Measurements from ENCODE around the gene MGMT. TPM values are rescaled to one million over a fixed set of nuclear protein-coding genes. Genes with fewer than 3 reads are reported as not detected.

The MGMT gene
- polyA plus RNA-seq, 1 donor from 2014 or later: 0.94 TPM

DNA sequence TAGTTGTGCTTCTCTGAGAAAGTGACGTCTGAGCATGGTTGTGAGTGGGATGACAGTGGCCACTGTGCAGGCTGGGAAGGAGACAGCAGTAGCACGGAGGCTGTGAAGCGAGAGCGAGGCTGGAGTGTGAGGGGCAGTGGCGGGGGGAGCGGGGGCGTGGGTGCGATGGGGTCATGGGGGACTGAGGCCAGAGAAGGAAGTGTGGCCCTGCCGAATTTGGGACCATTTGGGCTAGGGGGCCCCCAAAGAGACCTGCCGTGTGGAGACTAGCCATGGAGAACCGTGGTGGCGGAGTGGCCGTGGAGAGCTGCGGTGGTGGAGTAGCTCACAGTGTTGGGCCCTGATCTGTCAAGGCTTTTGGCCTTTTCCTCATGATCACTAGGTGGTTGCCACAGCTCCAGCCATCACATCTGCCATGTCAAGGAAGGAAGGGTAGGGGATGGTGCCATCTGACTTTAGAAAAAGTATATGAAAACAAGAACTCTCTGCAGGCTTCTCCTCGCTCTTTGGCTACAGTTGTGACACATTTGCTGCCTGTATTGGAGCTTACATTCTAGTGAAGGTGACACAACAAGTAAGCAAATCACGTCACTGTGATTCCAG is 61.4 kb downstream of the MGMT start:
- no peaks in the 10 kb centered on the region for H3K9me2 ChIP-seq (ENCODE audit: insufficient read depth, low read length)
- no peaks in the 10 kb centered on the region for H3K36me3 ChIP-seq (ENCODE audit: insufficient read depth, low read length)
- no peaks in the 10 kb centered on the region for H4K20me1 ChIP-seq (ENCODE audit: insufficient read depth)
- H3K4me2 ChIP-seq (ENCODE audit: low read length): no peak overlapping the region
- H3K27ac ChIP-seq (ENCODE audit: low read length): no peak overlapping the region
- TF ChIP-seq, protein P1, sequence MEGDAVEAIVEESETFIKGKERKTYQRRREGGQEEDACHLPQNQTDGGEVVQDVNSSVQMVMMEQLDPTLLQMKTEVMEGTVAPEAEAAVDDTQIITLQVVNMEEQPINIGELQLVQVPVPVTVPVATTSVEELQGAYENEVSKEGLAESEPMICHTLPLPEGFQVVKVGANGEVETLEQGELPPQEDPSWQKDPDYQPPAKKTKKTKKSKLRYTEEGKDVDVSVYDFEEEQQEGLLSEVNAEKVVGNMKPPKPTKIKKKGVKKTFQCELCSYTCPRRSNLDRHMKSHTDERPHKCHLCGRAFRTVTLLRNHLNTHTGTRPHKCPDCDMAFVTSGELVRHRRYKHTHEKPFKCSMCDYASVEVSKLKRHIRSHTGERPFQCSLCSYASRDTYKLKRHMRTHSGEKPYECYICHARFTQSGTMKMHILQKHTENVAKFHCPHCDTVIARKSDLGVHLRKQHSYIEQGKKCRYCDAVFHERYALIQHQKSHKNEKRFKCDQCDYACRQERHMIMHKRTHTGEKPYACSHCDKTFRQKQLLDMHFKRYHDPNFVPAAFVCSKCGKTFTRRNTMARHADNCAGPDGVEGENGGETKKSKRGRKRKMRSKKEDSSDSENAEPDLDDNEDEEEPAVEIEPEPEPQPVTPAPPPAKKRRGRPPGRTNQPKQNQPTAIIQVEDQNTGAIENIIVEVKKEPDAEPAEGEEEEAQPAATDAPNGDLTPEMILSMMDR (IDR thresholded peaks at IDR 0.05; ENCODE audit: poor library complexity, severe bottlenecking): no peak
- TF ChIP-seq SMC3 (conservative IDR thresholded peaks at IDR 0.05; ENCODE audit: poor library complexity) (no peak), TAF1 (IDR thresholded peaks at IDR 0.05; ENCODE audit: low read depth) (no peak), EZH2 (IDR thresholded peaks at IDR 0.05; ENCODE audit: borderline replicate concordance, insufficient read depth, low read length, poor library complexity, severe bottlenecking) (no peak), MXI1 (conservative IDR thresholded peaks at IDR 0.05; ENCODE audit: poor library complexity, severe bottlenecking) (no peak), EP300 (conservative IDR thresholded peaks at IDR 0.05; ENCODE audit: poor library complexity, severe bottlenecking) (no peak), POLR2AphosphoS5 (IDR thresholded peaks at IDR 0.05) (no peak), RAD21 (conservative IDR thresholded peaks at IDR 0.05) (no peak)
- TF ChIP-seq, protein P2, sequence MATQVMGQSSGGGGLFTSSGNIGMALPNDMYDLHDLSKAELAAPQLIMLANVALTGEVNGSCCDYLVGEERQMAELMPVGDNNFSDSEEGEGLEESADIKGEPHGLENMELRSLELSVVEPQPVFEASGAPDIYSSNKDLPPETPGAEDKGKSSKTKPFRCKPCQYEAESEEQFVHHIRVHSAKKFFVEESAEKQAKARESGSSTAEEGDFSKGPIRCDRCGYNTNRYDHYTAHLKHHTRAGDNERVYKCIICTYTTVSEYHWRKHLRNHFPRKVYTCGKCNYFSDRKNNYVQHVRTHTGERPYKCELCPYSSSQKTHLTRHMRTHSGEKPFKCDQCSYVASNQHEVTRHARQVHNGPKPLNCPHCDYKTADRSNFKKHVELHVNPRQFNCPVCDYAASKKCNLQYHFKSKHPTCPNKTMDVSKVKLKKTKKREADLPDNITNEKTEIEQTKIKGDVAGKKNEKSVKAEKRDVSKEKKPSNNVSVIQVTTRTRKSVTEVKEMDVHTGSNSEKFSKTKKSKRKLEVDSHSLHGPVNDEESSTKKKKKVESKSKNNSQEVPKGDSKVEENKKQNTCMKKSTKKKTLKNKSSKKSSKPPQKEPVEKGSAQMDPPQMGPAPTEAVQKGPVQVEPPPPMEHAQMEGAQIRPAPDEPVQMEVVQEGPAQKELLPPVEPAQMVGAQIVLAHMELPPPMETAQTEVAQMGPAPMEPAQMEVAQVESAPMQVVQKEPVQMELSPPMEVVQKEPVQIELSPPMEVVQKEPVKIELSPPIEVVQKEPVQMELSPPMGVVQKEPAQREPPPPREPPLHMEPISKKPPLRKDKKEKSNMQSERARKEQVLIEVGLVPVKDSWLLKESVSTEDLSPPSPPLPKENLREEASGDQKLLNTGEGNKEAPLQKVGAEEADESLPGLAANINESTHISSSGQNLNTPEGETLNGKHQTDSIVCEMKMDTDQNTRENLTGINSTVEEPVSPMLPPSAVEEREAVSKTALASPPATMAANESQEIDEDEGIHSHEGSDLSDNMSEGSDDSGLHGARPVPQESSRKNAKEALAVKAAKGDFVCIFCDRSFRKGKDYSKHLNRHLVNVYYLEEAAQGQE (IDR thresholded peaks at IDR 0.05; ENCODE audit: borderline replicate concordance): no peak
- no peaks in the 10 kb centered on the region for H3K27me3 ChIP-seq (ENCODE audit: insufficient read depth, low read depth, low read length)
- no peaks in the 10 kb centered on the region for H3F3A ChIP-seq (ENCODE audit: insufficient read depth, low read length, poor library complexity, severe bottlenecking)
- H2AFZ ChIP-seq (ENCODE audit: low read depth, low read length): no peak overlapping the region
- no peaks in the 10 kb centered on the region for H3K9me3 ChIP-seq (ENCODE audit: low read length)
- no peak overlapping the region for H3K4me3 ChIP-seq (ENCODE audit: low read length)
- H3K9ac ChIP-seq (ENCODE audit: low read length): no peak overlapping the region
- no peaks in the 10 kb centered on the region for H3K79me2 ChIP-seq (replicated peaks; ENCODE audit: insufficient read depth, low read length)

DNA sequence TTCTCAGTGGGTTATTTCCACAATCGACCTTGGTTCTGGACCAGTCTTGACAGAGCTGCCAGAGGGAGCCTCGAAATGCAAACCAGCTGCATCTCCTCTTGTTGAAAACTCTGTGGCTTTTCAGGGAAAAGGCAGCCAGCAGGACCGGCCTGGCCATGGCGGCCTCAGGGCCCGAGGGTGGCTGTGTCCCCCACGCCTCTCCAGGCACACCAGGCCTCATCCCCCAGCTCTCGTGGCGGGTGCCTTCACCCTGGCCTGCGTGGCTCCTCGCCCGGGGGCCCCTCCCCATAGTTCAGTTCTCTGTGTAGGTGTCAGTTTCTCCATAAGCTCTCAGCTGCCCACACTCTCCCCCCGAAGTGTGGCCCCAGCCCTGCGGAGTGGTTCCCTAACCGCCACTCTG is 63.5 kb downstream of the MGMT start:
- Histone ChIP-seq H2AFZ (ENCODE audit: low read depth, low read length) (no peak overlapping the region), H3K79me2 (replicated peaks; ENCODE audit: insufficient read depth, low read length) (no peaks in the 10 kb centered on the region), H4K20me1 (ENCODE audit: insufficient read depth) (no peaks in the 10 kb centered on the region), H3K27ac (ENCODE audit: low read length) (no peak overlapping the region), H3K4me2 (ENCODE audit: low read length) (no peak overlapping the region), H3K9me2 (ENCODE audit: insufficient read depth, low read length) (no peaks in the 10 kb centered on the region), H3K9me3 (ENCODE audit: low read length) (no peaks in the 10 kb centered on the region), H3K36me3 (ENCODE audit: insufficient read depth, low read length) (no peaks in the 10 kb centered on the region), H3K27me3 (ENCODE audit: insufficient read depth, low read depth, low read length) (no peaks in the 10 kb centered on the region), H3F3A (ENCODE audit: insufficient read depth, low read length, poor library complexity, severe bottlenecking) (no peaks in the 10 kb centered on the region), H3K9ac (ENCODE audit: low read length) (no peak overlapping the region), H3K4me3 (ENCODE audit: low read length) (no peak overlapping the region)
- no peak for TF ChIP-seq EP300 (conservative IDR thresholded peaks at IDR 0.05; ENCODE audit: poor library complexity, severe bottlenecking)
- TF ChIP-seq, protein P2 (IDR thresholded peaks at IDR 0.05; ENCODE audit: borderline replicate concordance): no peak
- TF ChIP-seq RAD21 (conservative IDR thresholded peaks at IDR 0.05): no peak
- TF ChIP-seq EZH2 (IDR thresholded peaks at IDR 0.05; ENCODE audit: borderline replicate concordance, insufficient read depth, low read length, poor library complexity, severe bottlenecking): no peak
- TF ChIP-seq POLR2AphosphoS5 (IDR thresholded peaks at IDR 0.05): no peak
- TF ChIP-seq, protein P1 (IDR thresholded peaks at IDR 0.05; ENCODE audit: poor library complexity, severe bottlenecking): no peak
- no peak for TF ChIP-seq TAF1 (IDR thresholded peaks at IDR 0.05; ENCODE audit: low read depth)
- TF ChIP-seq SMC3 (conservative IDR thresholded peaks at IDR 0.05; ENCODE audit: poor library complexity): no peak
- TF ChIP-seq MXI1 (conservative IDR thresholded peaks at IDR 0.05; ENCODE audit: poor library complexity, severe bottlenecking): no peak

Data from neural cell (in vitro differentiated cells).